GM21360 (cell line): ENCODE measurements around the gene CTSW.
"Not testable (repeated sequence)": the region's sequence is repeated elsewhere in the genome, so short reads cannot be mapped to it uniquely, and the experiment has no call there.

Experiments used
- ATAC-seq: cut with Tn5 transposase; IDR thresholded peaks from one replicate; pipeline ENCODE4 v1.9.1; 2021; ENCODE audit warnings: mild to moderate bottlenecking, moderate library complexity; ENCODE audit not compliant: unreplicated experiment

Gene CTSW

DNA sequence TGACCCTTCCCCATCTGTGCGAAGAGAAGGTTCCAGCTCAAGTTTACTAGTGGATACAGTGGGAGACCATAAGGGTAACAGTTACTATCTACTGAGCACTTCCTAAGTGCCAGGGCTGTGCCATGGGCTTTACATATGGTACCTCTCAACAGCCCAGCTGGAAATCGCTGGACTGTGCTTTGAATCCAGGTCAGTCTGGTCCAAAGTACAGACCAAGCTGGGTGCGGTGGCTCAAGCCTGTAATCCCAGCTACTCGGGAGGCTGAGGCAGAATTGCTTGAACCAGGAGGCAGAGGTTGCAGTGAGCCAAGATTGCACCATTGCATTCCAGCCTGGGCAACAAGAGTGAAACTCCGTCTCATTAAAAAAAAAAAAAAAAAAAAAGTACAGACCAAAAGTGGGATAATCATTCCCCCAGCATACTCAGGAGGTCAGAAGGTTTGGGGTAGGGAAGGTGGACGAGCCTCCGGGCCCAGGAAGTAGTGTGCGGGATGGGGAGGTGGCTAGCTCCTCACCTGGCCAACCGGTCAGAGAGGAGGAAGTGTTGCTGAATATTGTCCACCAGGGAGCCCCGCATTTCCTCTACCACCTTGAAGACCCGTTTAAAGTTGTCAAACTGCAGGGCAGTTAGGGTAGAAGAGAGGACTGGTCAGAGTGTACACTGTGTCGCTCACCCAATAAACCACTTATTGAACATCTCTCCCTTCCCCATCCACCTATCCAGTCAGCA is 6.3 kb downstream of the CTSW start:
- no peak for ATAC-seq

- no peak for ATAC-seq
Measured at GRCh38 chr11:65886826-65887722, 7.4 kb downstream of the CTSW start.

- ATAC-seq = no peak
Measured at GRCh38 chr11:65887723-65888162, 8.1 kb downstream of the CTSW start.

DNA sequence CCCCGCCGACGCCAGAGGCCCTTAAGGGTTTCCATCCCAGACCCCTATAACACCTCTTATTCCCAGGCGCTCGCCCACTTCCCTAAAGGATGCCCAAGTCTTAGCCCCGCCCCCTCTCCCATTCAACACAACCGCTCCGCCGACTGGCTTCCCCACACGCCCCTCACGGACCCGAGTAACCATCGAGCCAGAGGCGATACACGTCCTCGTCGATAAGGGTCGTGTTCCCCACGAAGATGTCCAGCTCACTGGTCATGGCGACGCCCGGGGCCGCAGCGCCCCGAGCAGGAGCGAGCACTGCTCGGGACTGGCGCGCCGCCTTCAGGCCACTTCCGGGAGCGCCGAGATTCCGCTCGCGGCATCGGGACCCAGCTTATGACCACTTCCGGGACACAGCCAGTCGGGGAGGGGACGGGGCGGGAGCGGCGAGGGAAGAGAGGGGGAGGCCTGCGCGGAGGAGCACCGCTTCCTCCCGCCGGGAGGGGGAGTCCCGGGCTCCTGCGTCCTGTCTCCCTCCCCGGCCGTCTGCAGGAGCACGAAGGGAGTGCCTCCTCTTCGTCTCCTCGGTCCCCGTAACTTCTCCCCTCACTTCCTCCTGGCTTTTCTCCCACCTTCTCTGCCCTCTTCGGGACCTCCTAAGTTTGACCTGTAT is 8.7 kb downstream of the CTSW start, which contains the start of gene FIBP:
Gene FIBP (minus strand): TSS at position 309 of the 652 bp plus-strand sequence. CDS start 53 bp downstream, at position 256.
- ATAC-seq = peak; percentile 34

- peak; percentile 41 for ATAC-seq
Measured at GRCh38 chr11:65890324-65891218, 10.9 kb downstream of the CTSW start, which contains the start of gene CCDC85B. CCDC85B (plus strand) TSS chr11:65890673; CDS start chr11:65890784, 111 bp downstream.

- no peak for ATAC-seq
Measured at GRCh38 chr11:65891219-65892136, 11.8 kb downstream of the CTSW start.

DNA sequence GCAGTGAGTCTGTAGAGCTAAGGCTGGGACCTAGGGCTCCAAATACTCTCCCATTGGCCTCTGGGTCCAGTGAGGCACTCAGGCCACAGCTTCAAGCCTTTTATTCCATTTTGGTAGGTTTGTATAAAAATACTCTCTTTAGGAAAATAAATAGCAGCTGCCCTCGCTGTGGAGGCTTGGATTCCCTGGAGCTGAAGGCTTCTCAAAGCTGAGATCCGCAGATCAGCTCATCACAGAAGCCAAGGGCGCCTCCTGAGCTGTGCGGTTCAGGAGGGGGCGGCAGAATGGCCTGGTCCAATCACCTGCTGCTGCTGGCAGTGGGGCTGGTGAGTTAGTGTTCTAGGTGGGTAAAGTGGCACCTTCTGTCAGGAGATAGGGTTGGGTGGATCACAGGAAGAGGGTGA is 12.5 kb downstream of the CTSW start:
- not testable (repeated sequence) for ATAC-seq

DNA sequence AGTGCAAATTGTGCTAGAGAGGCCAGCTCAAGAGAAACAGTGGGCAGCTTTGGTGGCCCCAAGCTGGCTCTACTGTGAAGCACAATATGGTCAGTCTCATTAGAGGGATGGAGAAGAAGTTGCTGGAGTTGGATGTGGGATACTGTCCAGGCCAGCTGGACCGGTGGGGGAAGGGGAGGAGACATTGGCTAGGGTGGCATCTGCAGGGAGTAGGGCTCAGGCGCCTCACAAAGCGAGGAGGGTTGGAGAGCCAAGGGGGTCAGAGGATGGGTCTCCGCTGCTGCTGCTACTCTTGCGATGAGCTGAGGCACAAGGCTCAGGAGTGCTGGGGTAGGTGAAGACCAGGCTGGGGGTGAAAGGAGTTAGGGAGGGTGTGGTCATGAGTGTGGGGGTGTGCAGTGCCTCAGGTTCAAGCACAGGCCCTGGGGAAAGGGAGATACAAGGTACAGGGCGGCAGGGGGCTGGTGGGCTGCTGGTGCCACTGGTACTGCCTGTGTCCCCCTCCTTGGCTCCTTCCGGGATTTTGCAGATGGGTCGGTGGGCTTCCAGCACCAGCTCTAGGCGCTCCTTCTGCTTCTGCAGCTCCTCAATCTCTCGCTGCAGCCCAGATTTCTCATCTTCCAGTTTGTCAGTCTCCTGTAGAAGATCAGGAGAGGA is 13.2 kb downstream of the CTSW start:
- no peak for ATAC-seq

GRCh38 chr11:65894034-65894591 is 14.5 kb downstream of the CTSW start:
- no peak for ATAC-seq

- no peak for ATAC-seq
Measured at GRCh38 chr11:65895482-65895981, 15.9 kb downstream of the CTSW start.

DNA sequence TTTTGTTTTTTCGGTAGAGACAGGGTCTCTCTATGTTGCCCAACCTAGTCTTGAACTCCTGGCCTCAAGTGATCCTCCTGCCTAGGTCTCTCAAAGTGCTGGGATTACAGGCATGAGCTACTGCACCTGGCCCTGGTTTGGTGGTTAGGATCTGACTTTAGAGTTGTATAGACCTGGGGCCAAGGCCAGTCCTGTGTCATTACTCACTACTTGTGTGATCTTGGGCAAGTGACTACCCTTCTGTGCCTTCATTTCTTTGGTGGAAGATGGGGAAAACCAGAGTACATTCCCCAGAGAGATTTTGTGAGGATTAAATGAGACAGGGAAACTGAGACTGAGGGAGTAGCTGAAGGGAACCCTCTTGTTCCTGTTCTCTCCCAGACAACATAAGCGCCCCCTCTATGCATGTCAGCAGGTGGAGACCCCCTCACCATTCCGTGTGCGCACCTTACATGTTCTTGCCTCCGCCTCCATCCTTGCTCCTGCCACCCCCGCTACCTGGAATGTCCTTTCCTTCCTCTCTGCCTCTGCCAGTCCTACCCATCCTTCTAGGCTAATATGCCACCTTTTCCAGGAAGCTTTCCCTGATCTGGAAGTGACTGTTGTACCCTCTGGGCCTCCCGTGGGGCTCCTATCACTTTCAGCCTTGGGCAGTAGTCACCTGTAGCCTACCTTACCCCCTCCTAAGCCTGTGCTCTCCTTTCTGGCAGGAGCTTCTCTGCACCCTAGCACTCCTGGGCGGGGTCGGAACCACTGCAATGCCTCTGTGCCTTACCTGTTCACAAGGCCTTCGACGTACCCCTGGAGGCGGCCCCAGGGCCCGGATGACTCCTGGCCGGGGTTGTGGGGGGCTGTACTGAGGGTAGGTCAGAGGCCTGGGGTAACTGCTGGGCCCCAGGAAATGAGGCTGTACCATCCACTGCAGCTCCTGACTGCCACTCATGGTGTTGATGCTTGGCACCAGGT is 16.7 kb downstream of the CTSW start:
- ATAC-seq = no peak

DNA sequence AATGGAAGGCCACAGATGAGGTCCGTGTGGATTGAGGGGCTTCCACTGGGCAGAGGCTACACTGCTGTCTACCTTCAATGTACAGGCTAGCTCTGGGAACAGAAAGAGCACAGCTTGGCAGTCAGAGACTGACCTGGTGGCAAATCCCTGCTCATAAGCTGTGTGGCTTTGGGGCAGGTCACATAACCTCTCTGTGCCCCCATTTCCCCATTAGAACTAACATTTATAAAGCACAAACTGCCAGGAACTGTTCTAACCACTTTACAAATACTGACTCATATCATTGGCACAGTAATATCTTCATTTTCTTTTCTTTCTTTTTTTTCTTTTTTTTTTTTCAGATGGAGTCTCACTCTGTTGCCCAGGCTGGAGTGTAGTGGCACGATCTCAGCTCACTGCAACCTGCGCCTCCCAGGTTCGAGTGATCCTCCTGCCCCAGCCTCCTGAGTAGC is 17.4 kb downstream of the CTSW start:
- ATAC-seq = no peak

GRCh38 chr11:65898656-65899355 is 19.2 kb downstream of the CTSW start:
- no peak for ATAC-seq

GRCh38 chr11:65899356-65900124 is 19.9 kb downstream of the CTSW start:
- ATAC-seq = no peak

DNA sequence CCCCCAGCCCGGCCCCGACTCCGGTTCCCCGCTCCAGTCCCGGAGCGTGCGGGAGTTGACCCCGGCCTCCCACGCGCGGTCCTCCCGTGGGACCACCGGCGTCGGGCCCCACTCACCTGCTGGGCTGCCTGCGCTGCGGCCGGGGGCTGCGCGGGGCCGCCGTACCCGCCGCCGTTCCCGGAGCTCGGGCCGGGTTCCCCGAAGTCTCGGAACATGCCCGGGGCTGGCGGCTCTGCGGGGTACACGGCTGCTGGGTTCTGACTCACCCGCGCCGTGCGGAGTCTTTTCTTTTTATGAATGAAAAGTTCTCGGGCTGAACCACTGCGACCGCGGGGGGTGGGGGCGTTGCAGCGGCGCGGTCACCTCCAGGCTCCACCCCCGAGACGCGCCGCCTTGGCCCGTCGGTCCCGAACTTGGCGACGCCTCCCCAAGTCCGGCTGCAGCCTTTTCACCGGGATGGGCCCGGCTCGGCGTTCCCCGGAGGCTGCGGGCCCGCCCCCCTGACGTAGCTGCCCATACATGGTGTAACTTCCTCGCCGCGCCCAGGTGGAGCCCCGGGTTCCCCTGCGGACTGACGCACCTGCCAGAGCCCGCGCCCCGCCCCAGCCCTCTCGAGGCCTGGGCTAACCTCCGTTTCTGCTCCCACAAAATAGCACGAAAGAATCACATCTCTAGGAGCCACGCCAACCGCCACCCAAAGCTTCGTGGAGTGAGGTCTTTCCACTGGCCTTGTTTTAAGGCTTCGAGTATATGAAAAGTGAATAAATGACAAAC is 20.7 kb downstream of the CTSW start, which contains the start of gene FOSL1:
Gene FOSL1 (minus strand): TSS at position 264 of the 774 bp plus-strand sequence. CDS start 49 bp downstream, at position 215.
- peak; percentile 70 for ATAC-seq
